Esophagus squamous epithelium (tissue), 5 donors: Measurements from ENCODE around the gene CHGA. TPM values are rescaled to one million over a fixed set of nuclear protein-coding genes. Genes with fewer than 3 reads are reported as not detected.

Experiments
- DNase-seq: peaks from one replicate; lab custom pipeline; 2025; lab: John Stamatoyannopoulos, UW
- H3K27ac ChIP-seq, 4 donors: fragments of 200-600 bp; sonication (generic); one replicate each; pipeline ENCODE4 v1.5.1; 2016 to 2019; ENCODE audit warnings: mild to moderate bottlenecking in 1 of 4
- H3K27me3 ChIP-seq, 4 donors: fragments of 200-600 bp; sonication (generic); 1 replicate in 3 of 4; 2 replicates in 1 of 4; pipeline versions ENCODE4 v1.5.1 to v1.6.0; 2017 to 2021; ENCODE audit warnings: antibody characterized with exemption in 1 of 4
- H3K36me3 ChIP-seq, 3 donors: fragments of 200-600 bp; sonication (generic); one replicate each; pipeline ENCODE4 v1.5.1; 2016 to 2019
- H3K4me1 ChIP-seq, 3 donors: fragments of 200-600 bp; sonication (generic); one replicate each; pipeline ENCODE4 v1.5.1; 2017 to 2019
- H3K4me3 ChIP-seq, 4 donors: fragments of 200-600 bp; sonication (generic); 1 replicate in 3 of 4; 2 replicates in 1 of 4; pipeline ENCODE4 v1.5.1; 2016 to 2019; ENCODE audit warnings: mild to moderate bottlenecking in 2 of 4, moderate library complexity in 1 of 4
- H3K9me3 ChIP-seq, 3 donors: fragments of 200-600 bp; sonication (generic); one replicate each; pipeline ENCODE4 v1.5.1; 2016 to 2019
- POLR2A ChIP-seq, 4 donors: fragments of 450-650 bp; IDR thresholded peaks; one replicate each; pipeline ENCODE4 v1.6.1; 2017; ENCODE audit warnings: antibody characterized with exemption in 4 of 4, mild to moderate bottlenecking in 4 of 4, moderate library complexity in 3 of 4
- WGBS, 2 donors: methylation state at CpG; one replicate each; pipeline ENCODE4 v1.1.5; 2018; 5-methylcytosine and 5-hydroxymethylcytosine counted together
- intact Hi-C: fragments of 100-400 bp; cut with DNase I; formaldehyde crosslinking; loops from one replicate; pipeline ENCODE4 v1.15.0; 2022
- total RNA-seq, 4 donors: library from RNA; depleted of rRNA; stranded (reverse); fragments of >200 nt; gene quantifications; one replicate each; pipeline ENCODE4 v1.1.0, GENCODE V29; 2016
- TF ChIP-seq, protein P1 (sequence below), 6 experiments: fragments of 450-650 bp in 4 of 6; fragments of 200-600 bp in 2 of 6; sonication (generic) in 2 of 6; IDR thresholded peaks; one replicate each; pipeline ENCODE4 v1.5.1; 2016 to 2019; ENCODE audit warnings: antibody characterized with exemption in 6 of 6, mild to moderate bottlenecking in 4 of 6, moderate library complexity in 4 of 6
- donor health status: DM: yes; HTN: yes; CAD: no.

The CHGA gene
- total RNA-seq, 4 donors from 2014 or later = 0.31 TPM; not detected in 3

DNA sequence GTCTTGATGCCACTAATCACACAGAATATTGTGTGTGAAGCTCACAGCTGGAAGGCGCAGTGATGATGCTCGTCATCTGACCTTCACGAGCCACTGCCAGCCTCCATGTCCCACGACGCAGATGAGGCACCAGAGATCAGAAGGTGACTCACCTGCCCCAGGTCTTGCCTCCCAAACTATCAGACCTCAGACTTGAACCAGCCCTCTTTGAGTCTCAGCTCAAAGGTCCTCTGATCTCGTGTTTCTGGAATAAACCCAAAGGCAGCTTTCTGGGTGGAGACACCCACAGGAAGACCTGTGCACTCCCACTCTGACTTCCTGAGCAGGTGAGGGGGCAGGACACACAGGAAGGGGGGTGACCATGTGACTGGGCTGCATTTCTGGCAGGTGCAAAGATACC, 19.6 kb upstream of the CHGA start:
- WGBS, 2 donors = 58% methylated on average over 5 of the region's 6 CpGs; no CpG with 5 or more reads in 1 of the 2 donors

DNA sequence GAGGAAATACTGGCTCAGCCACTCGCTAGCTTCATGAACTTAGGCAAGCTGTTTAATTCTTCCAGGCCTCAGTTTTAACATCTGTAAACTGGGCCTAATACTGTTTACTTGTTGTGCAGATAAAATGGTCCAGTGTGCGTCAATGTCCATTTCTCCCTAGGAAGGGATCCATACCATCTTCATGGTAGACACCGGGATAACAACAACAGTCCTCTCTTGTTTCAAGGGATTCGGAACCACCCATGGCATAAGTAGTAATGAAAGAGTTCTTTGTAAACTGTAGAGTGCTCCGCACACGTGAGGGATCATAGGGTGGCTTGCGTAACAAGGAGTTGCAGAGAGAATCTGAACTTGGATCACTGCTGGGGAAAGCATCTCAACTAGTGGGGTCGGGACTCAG, 17.3 kb upstream of the CHGA start:
- WGBS, 2 donors = 76 to 77% methylated on average over 8 of the region's 8 CpGs
- DNase-seq = no peak
- intact Hi-C loops = no loop called here

More for the DNA sequence above, 19.6 kb upstream of the CHGA start:
- Histone ChIP-seq H3K9me3 (no peaks in the 10 kb centered on the region), H3K27ac (no peak overlapping the region), H3K36me3 (no peaks in the 10 kb centered on the region), H3K4me3 (no peak overlapping the region), H3K4me1 (no peaks in the 10 kb centered on the region), H3K27me3 (peaks cover 0 to 49% (median 0%) of the 10 kb centered on the region in 4 donors)
- intact Hi-C loops = no loop called here
- TF ChIP-seq, protein P1, sequence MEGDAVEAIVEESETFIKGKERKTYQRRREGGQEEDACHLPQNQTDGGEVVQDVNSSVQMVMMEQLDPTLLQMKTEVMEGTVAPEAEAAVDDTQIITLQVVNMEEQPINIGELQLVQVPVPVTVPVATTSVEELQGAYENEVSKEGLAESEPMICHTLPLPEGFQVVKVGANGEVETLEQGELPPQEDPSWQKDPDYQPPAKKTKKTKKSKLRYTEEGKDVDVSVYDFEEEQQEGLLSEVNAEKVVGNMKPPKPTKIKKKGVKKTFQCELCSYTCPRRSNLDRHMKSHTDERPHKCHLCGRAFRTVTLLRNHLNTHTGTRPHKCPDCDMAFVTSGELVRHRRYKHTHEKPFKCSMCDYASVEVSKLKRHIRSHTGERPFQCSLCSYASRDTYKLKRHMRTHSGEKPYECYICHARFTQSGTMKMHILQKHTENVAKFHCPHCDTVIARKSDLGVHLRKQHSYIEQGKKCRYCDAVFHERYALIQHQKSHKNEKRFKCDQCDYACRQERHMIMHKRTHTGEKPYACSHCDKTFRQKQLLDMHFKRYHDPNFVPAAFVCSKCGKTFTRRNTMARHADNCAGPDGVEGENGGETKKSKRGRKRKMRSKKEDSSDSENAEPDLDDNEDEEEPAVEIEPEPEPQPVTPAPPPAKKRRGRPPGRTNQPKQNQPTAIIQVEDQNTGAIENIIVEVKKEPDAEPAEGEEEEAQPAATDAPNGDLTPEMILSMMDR (IDR thresholded peaks at IDR 0.05) = no peak
- no peak for TF ChIP-seq POLR2A (IDR thresholded peaks at IDR 0.05)
- no peak for DNase-seq

DNA sequence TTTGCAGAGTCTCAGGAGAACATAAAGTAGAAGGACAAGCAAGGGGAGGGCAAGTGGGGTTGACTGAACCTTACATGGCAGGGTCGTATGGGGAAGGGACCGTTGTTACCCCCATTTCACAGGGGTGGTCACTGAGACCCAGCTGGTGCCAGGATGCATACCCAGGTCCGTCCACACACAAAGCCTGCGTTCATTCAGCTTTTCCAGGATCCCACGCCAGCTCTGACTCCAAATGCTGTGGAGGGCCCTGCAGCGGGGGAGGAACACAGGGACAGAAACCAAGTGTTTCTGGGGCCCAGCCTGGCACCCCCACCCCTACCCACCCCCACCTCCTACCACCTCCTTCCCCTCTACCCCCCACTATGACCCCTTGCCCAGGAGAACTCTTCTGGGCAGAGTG, 16.5 kb upstream of the CHGA start:
- Histone ChIP-seq H3K36me3 (no peaks in the 10 kb centered on the region), H3K27me3 (peaks cover 0 to 29% (median 0%) of the 10 kb centered on the region in 4 donors), H3K27ac (no peak overlapping the region), H3K4me3 (no peak overlapping the region), H3K9me3 (no peaks in the 10 kb centered on the region), H3K4me1 (no peaks in the 10 kb centered on the region)
- no peak for DNase-seq
- 57 to 70% methylated on average over 3 to 6 of the region's 6 CpGs for WGBS, 2 donors
- intact Hi-C loops = no loop called here
- no peak for TF ChIP-seq POLR2A (IDR thresholded peaks at IDR 0.05)
- TF ChIP-seq, protein P1 (IDR thresholded peaks at IDR 0.05) = no peak

More for the DNA sequence above, 17.3 kb upstream of the CHGA start:
- peaks cover 0 to 34% (median 0%) of the 10 kb centered on the region in 4 donors for H3K27me3 ChIP-seq
- H3K27ac ChIP-seq = no peak overlapping the region
- H3K9me3 ChIP-seq = no peaks in the 10 kb centered on the region
- no peaks in the 10 kb centered on the region for H3K36me3 ChIP-seq
- H3K4me3 ChIP-seq = no peak overlapping the region
- TF ChIP-seq, protein P1 (IDR thresholded peaks at IDR 0.05) = no peak
- TF ChIP-seq POLR2A (IDR thresholded peaks at IDR 0.05) = no peak
- no peaks in the 10 kb centered on the region for H3K4me1 ChIP-seq

DNA sequence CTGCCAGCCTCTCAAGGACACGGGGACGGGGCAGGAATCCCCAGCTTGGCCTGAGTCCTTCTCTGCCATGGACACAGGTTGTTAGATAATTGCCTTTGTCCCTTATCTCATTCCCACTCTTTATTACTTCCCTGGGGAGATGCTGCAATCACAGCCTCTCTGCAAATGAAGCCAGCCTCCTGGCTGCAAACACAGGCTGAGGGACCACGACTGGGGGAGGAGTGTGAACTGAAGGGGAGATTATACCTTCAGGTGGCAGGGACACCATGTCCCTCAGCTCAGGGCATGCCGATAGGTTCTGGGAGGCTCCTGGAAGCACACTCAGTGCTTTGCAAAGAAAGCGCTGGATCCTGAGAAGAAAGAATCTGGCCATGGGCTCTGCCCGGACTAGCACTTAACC, 16.1 kb upstream of the CHGA start:
- no peak for TF ChIP-seq POLR2A (IDR thresholded peaks at IDR 0.05)
- TF ChIP-seq, protein P1 (IDR thresholded peaks at IDR 0.05) = no peak
- 37 to 55% methylated on average over 3 to 4 of the region's 6 CpGs for whole genome bisulfite sequencing, 2 donors
- peaks cover 0 to 28% (median 0%) of the 10 kb centered on the region in 4 donors for H3K27me3 ChIP-seq
- no peaks in the 10 kb centered on the region for H3K4me1 ChIP-seq
- intact Hi-C loops = no loop called here
- H3K36me3 ChIP-seq = no peaks in the 10 kb centered on the region
- no peak for DNase-seq
- H3K4me3 ChIP-seq = no peak overlapping the region
- no peak overlapping the region for H3K27ac ChIP-seq
- no peaks in the 10 kb centered on the region for H3K9me3 ChIP-seq

DNA sequence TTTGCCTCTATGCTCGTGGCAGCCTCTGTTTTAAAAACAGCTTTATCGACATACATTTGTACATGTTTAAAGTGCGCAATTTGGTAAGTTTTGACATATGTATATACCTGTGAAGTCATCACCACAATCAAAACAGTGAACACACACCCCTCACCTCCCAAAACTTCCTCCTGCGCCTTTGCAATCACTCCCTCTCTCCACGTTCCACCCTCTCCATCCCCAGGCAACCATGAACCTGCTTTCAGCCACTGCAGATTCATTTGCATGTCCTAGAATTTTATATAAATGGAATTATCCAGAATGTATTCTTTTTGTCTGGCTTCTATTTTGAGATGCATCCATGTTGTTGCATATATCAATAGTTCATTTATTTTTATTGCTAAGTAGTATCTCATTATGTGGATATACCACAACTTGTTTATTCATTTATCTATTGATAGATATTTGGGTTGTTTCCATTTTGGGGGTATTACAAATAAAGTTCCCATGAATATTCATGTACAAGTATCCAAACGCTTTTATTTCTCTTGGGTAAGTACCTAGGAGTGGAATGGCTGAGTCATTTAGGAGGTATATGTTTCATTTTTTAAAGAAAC, 15.5 kb upstream of the CHGA start:
- no peak for DNase-seq
- peaks cover 0 to 22% (median 0%) of the 10 kb centered on the region in 4 donors for H3K27me3 ChIP-seq
- TF ChIP-seq, protein P1 (IDR thresholded peaks at IDR 0.05) = no peak
- TF ChIP-seq POLR2A (IDR thresholded peaks at IDR 0.05) = no peak
- no peak overlapping the region for H3K4me3 ChIP-seq
- no peak overlapping the region for H3K27ac ChIP-seq
- no peaks in the 10 kb centered on the region for H3K9me3 ChIP-seq
- no peaks in the 10 kb centered on the region for H3K4me1 ChIP-seq
- H3K36me3 ChIP-seq = no peaks in the 10 kb centered on the region
- WGBS, 2 donors = 72 to 74% methylated on average over 6 of the region's 6 CpGs
- intact Hi-C loops = no loop called here
